Bronchial epithelial cell (primary cell): Measurements from ENCODE around the gene POGLUT3. TPM values are rescaled to one million over a fixed set of nuclear protein-coding genes. Genes with fewer than 3 reads are reported as not detected.

Experiments
- DNase-seq: peaks from one replicate; pipeline ENCODE4 v3.0.0-alpha.2; 2010; ENCODE audit warnings: low read depth
- FAIRE-seq: peaks from 2 replicates; lab custom pipeline; 2011; peaks lifted over from hg19 to GRCh38; lab: Jason Lieb, UNC
- H3K27me3 ChIP-seq: 2 replicates; pipeline ENCODE4 v1.5.1; 2011; ENCODE audit warnings: low read length; ENCODE audit not compliant: control insufficient read depth, insufficient read depth
- H3K36me3 ChIP-seq: 2 replicates; pipeline ENCODE4 v1.5.1; 2011; ENCODE audit warnings: low read length; ENCODE audit not compliant: control insufficient read depth, insufficient read depth
- H3K4me3 ChIP-seq: 2 replicates; pipeline ENCODE4 v1.5.1; 2011; ENCODE audit warnings: mild to moderate bottlenecking, low read depth, low read length, control low read depth
- total RNA-seq: library from RNA; depleted of rRNA; stranded (reverse); fragments of >200 nt; gene quantifications from 2 replicates; pipeline ENCODE4 v1.2.1, GENCODE V29; 2014
- TF ChIP-seq, protein P1 (sequence below): IDR thresholded peaks from 2 replicates; pipeline ENCODE4 v1.5.1; 2011; ENCODE audit warnings: mild to moderate bottlenecking, moderate library complexity, low read length, control low read depth, inconsistent platforms; ENCODE audit not compliant: insufficient read depth, severe bottlenecking

The POGLUT3 gene
- total RNA-seq, 1 donor from 2014 or later: 2.9 TPM

DNA sequence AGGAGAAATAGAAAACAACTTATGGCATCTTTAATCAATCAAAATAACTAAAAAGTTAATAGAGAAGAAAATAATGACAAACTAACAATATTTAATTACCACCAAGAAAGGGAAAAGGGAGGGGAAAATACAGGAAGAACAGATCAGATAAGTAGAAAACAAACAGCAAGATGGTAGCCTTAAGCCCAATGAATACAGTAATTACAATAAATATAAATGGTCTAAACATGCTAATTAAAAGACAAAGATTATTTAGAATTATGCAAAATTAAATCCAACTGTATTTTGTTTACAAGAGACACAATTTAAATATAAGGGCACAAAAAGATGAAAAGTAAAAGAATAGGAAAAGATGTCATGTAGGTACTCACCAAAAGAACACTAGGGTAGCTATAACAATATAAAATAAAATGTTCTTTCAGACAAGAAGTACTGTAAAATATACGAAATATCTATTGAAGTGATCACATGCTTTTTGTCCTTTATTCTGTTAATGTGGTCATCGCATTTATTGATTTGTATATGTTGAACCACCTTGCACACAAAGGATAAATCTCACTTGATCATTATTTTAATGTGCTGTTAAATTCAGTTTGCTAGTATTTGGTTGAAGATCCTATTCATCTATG is 44.9 kb downstream of the POGLUT3 start:
- FAIRE-seq (no peak), DNase-seq (no peak)
- Histone ChIP-seq H3K36me3 (no peaks in the 10 kb centered on the region), H3K4me3 (no peak overlapping the region), H3K27me3 (no peaks in the 10 kb centered on the region)
- TF ChIP-seq, protein P1, sequence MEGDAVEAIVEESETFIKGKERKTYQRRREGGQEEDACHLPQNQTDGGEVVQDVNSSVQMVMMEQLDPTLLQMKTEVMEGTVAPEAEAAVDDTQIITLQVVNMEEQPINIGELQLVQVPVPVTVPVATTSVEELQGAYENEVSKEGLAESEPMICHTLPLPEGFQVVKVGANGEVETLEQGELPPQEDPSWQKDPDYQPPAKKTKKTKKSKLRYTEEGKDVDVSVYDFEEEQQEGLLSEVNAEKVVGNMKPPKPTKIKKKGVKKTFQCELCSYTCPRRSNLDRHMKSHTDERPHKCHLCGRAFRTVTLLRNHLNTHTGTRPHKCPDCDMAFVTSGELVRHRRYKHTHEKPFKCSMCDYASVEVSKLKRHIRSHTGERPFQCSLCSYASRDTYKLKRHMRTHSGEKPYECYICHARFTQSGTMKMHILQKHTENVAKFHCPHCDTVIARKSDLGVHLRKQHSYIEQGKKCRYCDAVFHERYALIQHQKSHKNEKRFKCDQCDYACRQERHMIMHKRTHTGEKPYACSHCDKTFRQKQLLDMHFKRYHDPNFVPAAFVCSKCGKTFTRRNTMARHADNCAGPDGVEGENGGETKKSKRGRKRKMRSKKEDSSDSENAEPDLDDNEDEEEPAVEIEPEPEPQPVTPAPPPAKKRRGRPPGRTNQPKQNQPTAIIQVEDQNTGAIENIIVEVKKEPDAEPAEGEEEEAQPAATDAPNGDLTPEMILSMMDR: no peak

Other genes starting within 250 kb of the POGLUT3 start
- 0.79 and 1.8 TPM in 2 replicates for gene C11orf65, start 30.9 kb downstream of the POGLUT3 start, total RNA-seq
- 7.6 and 22.3 TPM in 2 replicates for gene EXPH5, start 95.4 kb upstream of the POGLUT3 start, total RNA-seq
- 67.4 and 90.1 TPM in 2 replicates for gene DDX10, start 166.7 kb upstream of the POGLUT3 start, total RNA-seq